Mesodermal cell (in vitro differentiated cells): ENCODE measurements around the gene ROBO1.

Source experiments
- H3K27ac ChIP-seq: 2 replicates; pipeline ENCODE4 v1.7.0; 2013; ENCODE audit warnings: mild to moderate bottlenecking, low read depth, low read length, moderate library complexity; ENCODE audit not compliant: severe bottlenecking
- H3K36me3 ChIP-seq: 2 replicates; pipeline ENCODE4 v1.7.1; 2013; ENCODE audit warnings: mild to moderate bottlenecking, low read length, moderate library complexity; ENCODE audit not compliant: control insufficient read depth, insufficient read depth
- H3K4me1 ChIP-seq: one replicate; pipeline ENCODE4 v1.7.1; 2013; ENCODE audit warnings: mild to moderate bottlenecking, low read length; ENCODE audit not compliant: insufficient read depth, control insufficient read depth, poor library complexity, severe bottlenecking
- H3K4me3 ChIP-seq: 2 replicates; pipeline ENCODE4 v1.7.0; 2013; ENCODE audit warnings: low read length, control low read depth, mild to moderate bottlenecking; ENCODE audit not compliant: insufficient read depth, poor library complexity, severe bottlenecking; ENCODE audit errors: extremely low read depth
- H3K9me3 ChIP-seq: 2 replicates; pipeline ENCODE4 v1.7.1; 2013; ENCODE audit warnings: mild to moderate bottlenecking, low read length, moderate library complexity; ENCODE audit not compliant: control insufficient read depth
- WGBS, 2 experiments: methylation state at CpG; one replicate each; pipeline ENCODE4 v1.1.5; 2013; ENCODE audit warnings: missing lambda C conversion rate in 2 of 2; ENCODE audit not compliant: insufficient coverage in 2 of 2; 5-methylcytosine and 5-hydroxymethylcytosine counted together

The ROBO1 gene

DNA sequence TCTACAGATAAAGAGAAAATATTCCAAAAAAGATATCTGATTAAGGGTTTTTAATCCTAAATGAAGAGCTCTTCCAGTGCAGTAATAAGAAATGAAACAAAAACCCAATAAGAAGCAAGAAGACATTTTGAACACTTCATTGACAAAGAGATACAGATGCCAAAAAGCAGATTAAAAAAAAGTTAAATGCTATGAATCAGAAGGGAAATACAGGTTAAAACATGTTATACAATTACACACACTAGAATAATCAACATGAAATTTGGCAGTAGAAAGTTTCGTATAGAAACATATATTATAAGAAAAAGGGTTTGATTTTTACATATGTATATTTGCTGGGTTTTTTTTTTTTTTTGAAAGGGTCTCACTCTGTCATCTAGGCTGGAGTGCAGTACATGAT is 135.0 kb downstream of the ROBO1 start:
- no peak overlapping the region for H3K27ac ChIP-seq
- no peaks in the 10 kb centered on the region for H3K36me3 ChIP-seq
- no peaks in the 10 kb centered on the region for H3K4me1 ChIP-seq
- no peaks in the 10 kb centered on the region for H3K9me3 ChIP-seq
- no peak overlapping the region for H3K4me3 ChIP-seq
- no CpG with 5 or more reads among the region's 1 CpG for WGBS, 2 experiments

GRCh38 chr3:79618883-79619282 is 148.9 kb downstream of the ROBO1 start:
- H3K4me1 ChIP-seq = no peaks in the 10 kb centered on the region
- no peak overlapping the region for H3K27ac ChIP-seq
- no peak overlapping the region for H3K4me3 ChIP-seq
- no peaks in the 10 kb centered on the region for H3K36me3 ChIP-seq
- peaks cover 4% of the 10 kb centered on the region for H3K9me3 ChIP-seq
- 75 to 96% methylated on average over 1 to 5 of the region's 6 CpGs for WGBS, 2 experiments

- WGBS, 2 experiments = no CpG with 5 or more reads among the region's 1 CpG
- Histone ChIP-seq H3K36me3 (no peaks in the 10 kb centered on the region), H3K4me1 (peaks cover 3% of the 10 kb centered on the region)
Measured at GRCh38 chr3:79606414-79606813, 161.4 kb downstream of the ROBO1 start.

GRCh38 chr3:79604681-79605080 is 163.1 kb downstream of the ROBO1 start:
- Histone ChIP-seq H3K9me3 (no peaks in the 10 kb centered on the region), H3K36me3 (no peaks in the 10 kb centered on the region), H3K27ac (no peak overlapping the region), H3K4me1 (peaks cover 3% of the 10 kb centered on the region), H3K4me3 (no peak overlapping the region)
- WGBS, 2 experiments = 83 to 100% methylated on average over 1 of the region's 2 CpGs

More at GRCh38 chr3:79606414-79606813, 161.4 kb downstream of the ROBO1 start:
- H3K9me3 ChIP-seq = no peaks in the 10 kb centered on the region
- H3K4me3 ChIP-seq = no peak overlapping the region
- H3K27ac ChIP-seq = no peak overlapping the region

GRCh38 chr3:79602385-79602784 is 165.4 kb downstream of the ROBO1 start:
- no peaks in the 10 kb centered on the region for H3K36me3 ChIP-seq
- no peaks in the 10 kb centered on the region for H3K9me3 ChIP-seq
- H3K4me3 ChIP-seq = no peak overlapping the region
- no peak overlapping the region for H3K27ac ChIP-seq
- H3K4me1 ChIP-seq = peaks cover 3% of the 10 kb centered on the region

- WGBS, 2 experiments = no CpG with 5 or more reads among the region's 1 CpG
- Histone ChIP-seq H3K4me1 (peaks cover 3% of the 10 kb centered on the region), H3K4me3 (no peak overlapping the region), H3K9me3 (no peaks in the 10 kb centered on the region), H3K27ac (no peak overlapping the region), H3K36me3 (no peaks in the 10 kb centered on the region)
Measured at GRCh38 chr3:79598594-79598993, 169.2 kb downstream of the ROBO1 start.

GRCh38 chr3:79597709-79598108 is 170.1 kb downstream of the ROBO1 start:
- Histone ChIP-seq H3K4me1 (peaks cover 3% of the 10 kb centered on the region), H3K36me3 (no peaks in the 10 kb centered on the region), H3K9me3 (no peaks in the 10 kb centered on the region), H3K27ac (no peak overlapping the region), H3K4me3 (no peak overlapping the region)
- 89 to 96% methylated on average over 2 of the region's 2 CpGs for WGBS, 2 experiments

GRCh38 chr3:79587150-79587549 is 180.6 kb downstream of the ROBO1 start:
- Histone ChIP-seq H3K4me3 (no peak overlapping the region), H3K4me1 (no peaks in the 10 kb centered on the region), H3K36me3 (no peaks in the 10 kb centered on the region), H3K27ac (no peak overlapping the region), H3K9me3 (no peaks in the 10 kb centered on the region)

DNA sequence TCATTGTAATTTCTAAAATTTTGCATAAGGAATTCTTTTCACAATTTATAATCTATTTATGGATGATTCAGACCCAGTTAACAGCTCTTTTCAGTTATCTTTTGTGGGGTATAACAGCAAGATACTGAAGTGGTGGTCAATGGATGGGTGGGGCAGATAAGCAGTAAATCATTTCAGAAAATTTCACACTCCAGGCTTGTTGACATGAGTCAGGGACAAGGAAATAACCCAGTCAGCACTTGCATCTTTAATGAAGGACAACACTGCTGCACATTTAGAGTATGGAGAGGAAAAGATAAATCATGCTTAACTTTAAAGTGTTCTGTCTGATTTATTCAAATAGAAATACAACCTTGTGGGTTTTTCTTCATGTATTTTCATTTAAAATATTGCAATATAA is 181.6 kb downstream of the ROBO1 start:
- Histone ChIP-seq H3K27ac (no peak overlapping the region), H3K4me3 (no peak overlapping the region), H3K9me3 (no peaks in the 10 kb centered on the region), H3K36me3 (no peaks in the 10 kb centered on the region), H3K4me1 (no peaks in the 10 kb centered on the region)

DNA sequence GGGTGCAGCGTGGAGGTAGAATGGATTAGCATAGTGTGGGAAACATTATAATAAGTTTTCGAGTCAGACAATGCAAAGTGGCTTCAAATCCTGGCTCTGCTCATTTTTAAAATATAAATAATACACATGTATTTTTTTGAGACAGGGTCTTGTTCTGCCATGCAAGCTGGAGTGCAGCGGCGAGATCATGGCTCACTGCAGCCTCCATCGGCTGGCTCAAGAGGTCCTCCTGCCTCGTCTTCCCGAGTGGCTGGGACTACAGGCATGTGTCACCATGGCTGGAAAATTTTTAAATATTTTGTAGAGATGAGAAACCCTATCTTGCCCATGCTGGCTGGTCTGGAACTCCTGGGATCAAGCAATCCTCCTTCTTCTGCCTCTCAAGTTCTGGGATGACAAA is 194.9 kb downstream of the ROBO1 start:
- Histone ChIP-seq H3K36me3 (no peaks in the 10 kb centered on the region), H3K27ac (no peak overlapping the region), H3K9me3 (no peaks in the 10 kb centered on the region), H3K4me1 (no peaks in the 10 kb centered on the region), H3K4me3 (no peak overlapping the region)
- WGBS, 2 experiments = 80 to 83% methylated on average over 2 to 5 of the region's 7 CpGs

DNA sequence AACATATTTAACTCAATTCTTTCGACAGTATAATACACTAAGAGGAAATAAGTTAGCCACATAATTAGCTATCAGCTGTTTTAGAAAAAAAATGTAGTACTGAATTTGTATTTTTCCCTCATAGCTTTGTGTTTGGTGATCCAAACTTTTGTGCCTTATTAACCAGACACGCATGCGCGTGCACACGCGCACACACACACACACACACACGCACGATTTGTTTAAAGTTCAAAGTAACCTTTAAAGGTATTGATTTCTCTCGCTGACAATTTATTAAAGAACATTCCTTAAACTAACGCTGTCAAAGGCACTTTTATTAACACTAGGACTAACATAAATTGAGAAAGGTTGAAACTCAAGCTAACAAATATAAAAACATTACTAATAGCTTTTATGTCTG is 198.9 kb downstream of the ROBO1 start:
- Histone ChIP-seq H3K27ac (no peak overlapping the region), H3K9me3 (no peaks in the 10 kb centered on the region), H3K36me3 (no peaks in the 10 kb centered on the region), H3K4me3 (no peak overlapping the region), H3K4me1 (no peaks in the 10 kb centered on the region)
- 96 to 100% methylated on average over 1 to 4 of the region's 10 CpGs for WGBS, 2 experiments

DNA sequence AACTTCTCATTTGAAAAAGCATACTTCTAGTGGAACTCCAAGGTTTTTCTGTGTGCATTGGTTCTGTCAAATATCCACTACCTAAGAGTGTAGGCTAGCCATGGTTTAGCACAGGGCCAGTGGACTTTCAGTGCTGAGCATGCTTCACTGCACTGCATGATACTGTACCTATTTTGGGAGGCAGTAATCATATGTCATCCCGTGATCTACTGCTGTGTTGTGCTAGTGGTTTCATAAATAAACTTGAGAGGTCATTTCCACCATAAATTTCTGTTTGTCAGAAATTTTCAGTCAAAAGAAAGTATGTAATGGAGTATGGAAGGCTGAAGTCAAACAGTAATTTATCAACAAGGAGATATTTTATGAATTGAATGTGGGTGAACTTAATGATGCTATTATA is 203.6 kb downstream of the ROBO1 start:
- no peaks in the 10 kb centered on the region for H3K4me1 ChIP-seq
- 100% methylated on average over 1 of the region's 1 CpG; no CpG with 5 or more reads in 1 of the 2 experiments for WGBS, 2 experiments
- H3K36me3 ChIP-seq = no peaks in the 10 kb centered on the region
- H3K27ac ChIP-seq = no peak overlapping the region
- H3K9me3 ChIP-seq = no peaks in the 10 kb centered on the region
- H3K4me3 ChIP-seq = no peak overlapping the region
